ENCODE results near the gene F2RL3. TPM values are rescaled to one million over a fixed set of nuclear protein-coding genes. Genes with fewer than 3 reads are reported as not detected.

The F2RL3 gene
- total RNA-seq, 2 experiments from 2014 or later = not detected

DNA sequence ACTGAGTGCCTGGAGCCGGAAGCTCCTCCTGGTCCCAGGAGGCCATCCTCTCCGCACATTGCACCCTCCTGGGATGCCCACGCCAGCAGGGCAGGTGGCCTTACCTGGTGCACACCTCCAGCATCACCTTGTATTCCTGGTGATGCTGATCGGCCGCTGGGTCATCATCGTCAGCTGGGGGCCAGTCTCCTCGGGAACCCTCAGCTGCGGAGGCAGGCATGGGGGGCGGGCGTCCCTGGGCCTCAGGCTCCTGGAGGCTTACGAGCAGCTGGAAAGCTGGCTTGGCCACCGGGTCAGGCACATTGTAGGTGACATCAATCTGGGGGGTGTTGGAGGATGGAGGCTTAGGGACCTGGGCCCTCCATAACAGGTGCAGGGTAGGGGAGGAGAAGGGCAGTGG is 13.7 kb downstream of the F2RL3 start:
- POLR2A ChIA-PET = no interaction called here

DNA sequence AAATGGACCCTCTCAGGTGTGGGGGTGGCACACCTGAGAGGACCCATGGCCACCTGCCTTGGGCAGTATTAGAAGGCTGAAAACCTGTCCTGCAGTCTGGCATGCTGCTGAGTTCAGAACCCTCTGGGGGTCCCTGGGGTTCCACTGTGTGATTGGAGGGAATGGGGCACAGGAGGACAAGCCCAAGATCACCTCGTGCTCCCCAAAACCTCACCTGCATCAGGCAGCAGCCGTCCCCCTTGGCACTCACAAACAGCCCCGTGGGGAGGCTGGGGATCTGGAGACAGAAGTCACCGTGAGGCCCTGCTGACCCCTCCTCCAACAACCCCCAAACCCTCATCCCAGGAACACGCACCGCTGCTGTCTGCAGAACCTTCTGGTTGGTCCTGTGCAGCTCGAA is 14.5 kb downstream of the F2RL3 start:
- Mint-ChIP-seq H3K36me3 (no peaks in the 10 kb centered on the region), H3K4me1 (ENCODE audit: low read depth) (peaks cover 14% of the 10 kb centered on the region), H3K27ac (no peak overlapping the region), H3K9me3 (no peaks in the 10 kb centered on the region), H3K4me3 (no peak overlapping the region), H3K27me3 (peaks cover 3% of the 10 kb centered on the region)
- ChIA-PET CTCF (no interaction called here), POLR2A (no interaction called here)
- intact Hi-C loops (cut with micrococcal nuclease) = no loop called here
- DNase-seq = no peak

More for the DNA sequence above, 13.7 kb downstream of the F2RL3 start:
- Mint-ChIP-seq H3K36me3 (no peaks in the 10 kb centered on the region), H3K27ac (no peak overlapping the region), H3K4me1 (ENCODE audit: low read depth) (peaks cover 15% of the 10 kb centered on the region), H3K4me3 (no peak overlapping the region), H3K27me3 (peaks cover 4% of the 10 kb centered on the region), H3K9me3 (no peaks in the 10 kb centered on the region)
- no peak for DNase-seq
- intact Hi-C loops (cut with micrococcal nuclease) = no loop called here
- CTCF ChIA-PET = no interaction called here

DNA sequence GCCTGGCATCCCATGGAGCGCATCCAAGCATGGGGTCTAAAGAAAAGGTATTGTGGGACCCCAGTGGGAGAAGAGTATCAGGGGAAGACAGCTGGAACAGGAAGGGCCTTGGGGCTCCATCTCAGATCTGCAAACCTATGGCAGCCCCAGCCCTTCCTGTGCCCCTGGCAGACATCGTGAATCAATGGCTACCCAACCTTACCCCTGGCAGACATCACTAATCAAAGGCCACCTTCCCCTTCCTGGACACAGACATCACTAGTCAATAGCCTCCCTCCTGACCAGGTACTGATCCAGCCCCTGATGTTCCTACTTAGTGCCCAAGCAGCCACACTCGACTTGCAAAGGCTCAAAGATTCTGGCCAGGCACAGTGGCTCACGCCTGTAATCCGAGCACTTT is 15.8 kb downstream of the F2RL3 start:
- no peaks in the 10 kb centered on the region for H3K9me3 Mint-ChIP-seq
- ChIA-PET CTCF (no interaction called here), POLR2A (interaction anchor here (0.6 kb wide), 1 partner anchor 140 kb away, joined by 3 read pairs; no protein-coding TSS in a partner anchor)
- H3K27ac Mint-ChIP-seq = no peak overlapping the region
- intact Hi-C loops (cut with micrococcal nuclease) = no loop called here
- DNase-seq = no peak
- peaks cover 5% of the 10 kb centered on the region for H3K4me1 Mint-ChIP-seq (ENCODE audit: low read depth)
- no peaks in the 10 kb centered on the region for H3K27me3 Mint-ChIP-seq
- H3K36me3 Mint-ChIP-seq = no peaks in the 10 kb centered on the region
- no peak overlapping the region for H3K4me3 Mint-ChIP-seq

DNA sequence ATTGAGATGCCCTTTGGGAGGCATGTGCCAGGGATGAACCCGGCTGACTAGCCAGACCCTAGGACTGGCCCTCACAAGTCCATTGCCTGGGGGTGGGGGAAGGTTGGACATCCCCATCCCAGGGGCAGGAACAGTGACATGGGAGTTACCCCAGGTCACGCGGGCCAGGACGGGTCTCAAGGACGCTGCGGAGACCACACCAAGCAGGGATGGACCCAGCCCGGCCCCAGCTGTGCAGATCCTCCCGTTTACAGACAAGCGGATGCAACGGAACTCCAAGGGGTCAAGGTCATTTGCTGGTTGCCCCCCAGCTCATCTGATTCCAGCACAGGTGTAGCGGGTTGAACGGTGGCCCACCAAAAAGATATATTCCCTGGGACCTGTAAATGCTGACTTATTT is 20.0 kb downstream of the F2RL3 start:
- H3K4me3 Mint-ChIP-seq = no peak overlapping the region
- POLR2A ChIA-PET = no interaction called here
- peaks cover 18% of the 10 kb centered on the region for H3K9me3 Mint-ChIP-seq
- H3K36me3 Mint-ChIP-seq = peaks cover 2% of the 10 kb centered on the region
- intact Hi-C loops (cut with micrococcal nuclease) = no loop called here
- CTCF ChIA-PET = no interaction called here
- no peak overlapping the region for H3K27ac Mint-ChIP-seq
- DNase-seq = no peak
- no peaks in the 10 kb centered on the region for H3K27me3 Mint-ChIP-seq
- no peaks in the 10 kb centered on the region for H3K4me1 Mint-ChIP-seq (ENCODE audit: low read depth)

DNA sequence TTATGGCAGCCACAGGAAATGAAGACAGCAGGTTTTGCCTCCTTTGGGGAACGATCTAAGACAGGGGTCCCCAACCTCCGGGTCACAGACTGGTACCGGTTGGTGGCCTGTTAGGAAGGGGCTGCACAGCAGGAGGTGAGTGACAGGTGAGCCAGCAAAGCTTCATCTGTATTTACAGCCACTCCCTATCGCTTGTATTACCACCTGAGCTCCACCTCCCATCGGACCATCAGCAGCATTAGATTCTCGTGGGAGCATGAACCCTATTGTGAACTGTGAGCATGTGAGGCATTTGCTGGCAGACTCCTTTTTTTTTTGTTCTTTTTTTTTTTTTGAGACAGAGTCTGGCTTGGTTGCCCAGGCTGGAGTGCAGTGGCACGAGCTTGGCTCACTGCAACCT is 22.2 kb downstream of the F2RL3 start:
- Mint-ChIP-seq H3K4me1 (ENCODE audit: low read depth) (no peaks in the 10 kb centered on the region), H3K9me3 (peaks cover 25% of the 10 kb centered on the region), H3K27ac (no peak overlapping the region), H3K27me3 (no peaks in the 10 kb centered on the region), H3K4me3 (no peak overlapping the region), H3K36me3 (peaks cover 2% of the 10 kb centered on the region)
- intact Hi-C loops (cut with micrococcal nuclease) = no loop called here
- no peak for DNase-seq
- CTCF ChIA-PET = interaction anchor here (1.4 kb wide), 1 partner anchor 196 kb away, joined by 3 read pairs; no protein-coding TSS in a partner anchor
- POLR2A ChIA-PET = interaction anchor here (0.5 kb wide), 1 partner anchor 25 kb away, joined by 3 read pairs; no protein-coding TSS in a partner anchor

DNA sequence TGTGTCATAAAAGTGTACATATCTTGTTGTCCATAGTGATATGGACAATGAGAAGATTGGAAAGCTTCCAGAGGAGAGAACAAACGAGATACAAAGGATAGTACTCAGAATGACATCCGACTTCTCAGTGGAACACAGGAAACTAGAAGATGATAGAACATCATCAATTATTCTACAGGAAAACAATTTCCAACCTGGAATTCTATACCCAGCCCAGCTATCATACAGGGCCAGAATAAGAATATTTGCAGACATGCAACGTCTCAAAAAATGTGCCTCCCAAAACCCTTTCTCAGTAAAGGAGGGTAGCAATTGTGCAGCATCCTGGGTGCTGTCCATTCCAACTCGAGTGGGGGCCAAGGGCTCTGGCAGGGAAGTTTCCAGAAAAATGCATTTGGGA is 24.0 kb downstream of the F2RL3 start:
- H3K27ac Mint-ChIP-seq = no peak overlapping the region
- H3K9me3 Mint-ChIP-seq = peaks cover 25% of the 10 kb centered on the region
- peaks cover 2% of the 10 kb centered on the region for H3K27me3 Mint-ChIP-seq
- H3K4me3 Mint-ChIP-seq = no peak overlapping the region
- intact Hi-C loops (cut with micrococcal nuclease) = no loop called here
- DNase-seq = no peak
- no peaks in the 10 kb centered on the region for H3K4me1 Mint-ChIP-seq (ENCODE audit: low read depth)
- H3K36me3 Mint-ChIP-seq = peaks cover 2% of the 10 kb centered on the region
- CTCF ChIA-PET = no interaction called here
- POLR2A ChIA-PET = no interaction called here

DNA sequence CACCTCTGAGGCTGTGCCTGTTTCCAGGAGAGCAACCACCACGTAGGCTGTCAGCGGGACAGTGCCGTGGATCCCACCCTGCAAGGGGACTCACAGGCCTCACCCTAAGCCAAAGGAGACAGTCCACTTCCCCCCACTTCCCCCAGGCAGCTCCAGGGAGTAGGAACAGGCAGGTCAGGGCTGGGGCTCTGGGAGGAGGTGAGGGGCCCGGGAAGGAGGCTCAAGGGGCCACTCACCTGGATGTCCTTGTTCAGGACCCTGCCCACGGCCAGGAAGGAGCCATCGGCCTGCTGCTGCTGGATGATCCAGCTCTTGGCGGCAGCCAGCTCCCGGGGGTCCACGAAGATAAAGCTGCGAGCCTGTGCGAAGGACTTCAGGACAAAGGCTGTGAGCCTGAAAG is 25.6 kb downstream of the F2RL3 start:
- H3K9me3 Mint-ChIP-seq = peaks cover 28% of the 10 kb centered on the region
- no peak overlapping the region for H3K4me3 Mint-ChIP-seq
- DNase-seq = no peak
- no peaks in the 10 kb centered on the region for H3K4me1 Mint-ChIP-seq (ENCODE audit: low read depth)
- peaks cover 3% of the 10 kb centered on the region for H3K36me3 Mint-ChIP-seq
- H3K27me3 Mint-ChIP-seq = peaks cover 3% of the 10 kb centered on the region
- intact Hi-C loops (cut with micrococcal nuclease) = no loop called here
- ChIA-PET CTCF (no interaction called here), POLR2A (no interaction called here)
- no peak overlapping the region for H3K27ac Mint-ChIP-seq

DNA sequence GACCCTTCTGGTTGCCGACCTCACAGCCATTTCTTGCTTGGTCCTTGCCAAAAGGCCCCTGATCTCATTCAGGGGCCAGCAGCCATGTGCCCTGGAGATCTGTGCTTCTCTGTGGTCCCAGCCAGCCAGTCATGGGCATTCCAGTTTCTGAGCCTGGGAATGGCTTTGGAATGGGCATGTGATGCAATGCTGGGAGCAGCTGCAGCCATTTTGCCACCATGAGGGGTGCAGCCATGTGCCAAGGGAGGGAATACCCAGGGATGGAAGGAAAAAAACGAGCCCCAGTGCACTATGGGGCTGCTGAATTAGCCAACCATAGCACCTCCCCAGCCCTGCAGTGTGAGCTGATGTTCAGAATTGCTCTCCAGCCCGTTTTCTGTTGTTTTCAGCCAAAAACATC is 26.3 kb downstream of the F2RL3 start:
- Mint-ChIP-seq H3K27ac (no peak overlapping the region), H3K36me3 (peaks cover 3% of the 10 kb centered on the region), H3K9me3 (peaks cover 30% of the 10 kb centered on the region), H3K27me3 (peaks cover 3% of the 10 kb centered on the region), H3K4me1 (ENCODE audit: low read depth) (no peaks in the 10 kb centered on the region), H3K4me3 (no peak overlapping the region)
- intact Hi-C loops (cut with micrococcal nuclease) = no loop called here
- DNase-seq = no peak
- ChIA-PET CTCF (no interaction called here), POLR2A (no interaction called here)

DNA sequence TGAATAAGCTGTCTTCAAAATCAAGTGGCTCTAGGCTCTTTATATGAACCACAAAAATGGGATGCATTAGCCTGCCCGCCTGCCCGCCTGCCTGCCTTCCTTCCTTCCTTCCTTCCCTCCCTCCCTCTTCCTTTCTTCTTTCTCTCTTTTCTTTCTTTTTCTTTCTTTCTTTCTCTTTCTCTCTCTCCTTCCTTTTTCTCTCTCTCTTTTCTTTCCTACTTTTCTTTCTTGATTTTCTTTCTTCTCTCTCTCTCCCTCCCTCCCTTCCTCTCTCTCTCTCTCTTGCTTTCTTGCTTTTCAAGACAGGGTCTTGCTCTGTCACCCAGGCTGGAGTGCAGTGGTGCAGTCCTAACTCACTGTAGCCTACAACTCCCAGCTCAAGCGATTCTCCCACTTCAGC is 26.9 kb downstream of the F2RL3 start:
- Mint-ChIP-seq H3K27me3 (peaks cover 3% of the 10 kb centered on the region), H3K9me3 (peaks cover 30% of the 10 kb centered on the region), H3K4me3 (no peak overlapping the region), H3K27ac (no peak overlapping the region), H3K4me1 (ENCODE audit: low read depth) (no peaks in the 10 kb centered on the region), H3K36me3 (peaks cover 3% of the 10 kb centered on the region)
- ChIA-PET CTCF (no interaction called here), POLR2A (no interaction called here)
- intact Hi-C loops (cut with micrococcal nuclease) = no loop called here
- DNase-seq = no peak

DNA sequence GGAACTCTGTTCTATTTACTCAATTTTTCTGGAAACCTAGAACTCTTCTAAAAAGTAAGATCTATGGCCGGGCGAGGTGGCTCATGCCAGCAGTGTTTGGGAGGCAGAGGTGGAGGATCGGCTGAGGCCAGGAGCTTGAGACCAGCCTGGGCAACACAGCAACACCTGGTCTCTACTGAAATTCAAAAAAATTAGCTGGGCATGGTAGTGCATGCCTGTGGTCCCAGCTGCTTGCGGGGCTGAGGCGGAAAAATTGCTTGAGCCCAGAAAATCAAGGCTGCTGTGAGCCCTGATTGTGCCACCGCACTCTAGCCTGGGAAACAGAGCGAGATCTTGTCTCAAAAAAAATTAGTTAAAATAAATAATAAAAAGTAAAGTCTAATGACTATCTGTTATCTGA is 28.6 kb downstream of the F2RL3 start:
- DNase-seq = no peak
- ChIA-PET POLR2A (interaction anchor here (0.6 kb wide), 1 partner anchor 353 kb away, joined by 3 read pairs; no protein-coding TSS in a partner anchor), CTCF (no interaction called here)
- H3K4me1 Mint-ChIP-seq (ENCODE audit: low read depth) = no peaks in the 10 kb centered on the region
- peaks cover 1% of the 10 kb centered on the region for H3K36me3 Mint-ChIP-seq
- H3K27me3 Mint-ChIP-seq = peaks cover 3% of the 10 kb centered on the region
- H3K4me3 Mint-ChIP-seq = no peak overlapping the region
- H3K9me3 Mint-ChIP-seq = peaks cover 25% of the 10 kb centered on the region
- intact Hi-C loops (cut with micrococcal nuclease) = no loop called here
- no peak overlapping the region for H3K27ac Mint-ChIP-seq

DNA sequence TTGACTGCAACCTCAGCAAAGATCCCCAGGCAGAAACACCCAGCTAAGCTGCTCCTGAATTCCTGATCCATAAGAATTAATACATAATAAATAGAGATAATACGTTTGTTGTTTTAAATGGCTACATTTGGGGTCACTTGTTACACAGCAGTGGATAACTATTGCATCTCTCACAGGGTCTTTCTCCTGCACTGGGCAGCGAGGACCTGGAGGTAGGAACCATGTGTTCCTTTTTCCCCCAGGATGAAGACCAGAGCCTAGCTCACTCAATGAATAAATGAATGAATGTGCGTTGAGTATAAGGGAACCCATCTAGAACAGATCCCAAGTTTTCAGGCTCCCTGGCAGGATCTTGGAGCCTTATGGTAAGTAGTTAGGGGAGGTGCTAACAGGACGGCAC is 30.7 kb downstream of the F2RL3 start:
- Mint-ChIP-seq H3K9me3 (peaks cover 5% of the 10 kb centered on the region), H3K4me1 (ENCODE audit: low read depth) (no peaks in the 10 kb centered on the region), H3K27ac (no peak overlapping the region), H3K36me3 (peaks cover 1% of the 10 kb centered on the region), H3K4me3 (no peak overlapping the region), H3K27me3 (peaks cover 3% of the 10 kb centered on the region)
- ChIA-PET CTCF (no interaction called here), POLR2A (interaction anchor here (0.6 kb wide), 1 partner anchor 55 kb away, joined by 3 read pairs; no protein-coding TSS in a partner anchor)
- intact Hi-C loops (cut with micrococcal nuclease) = no loop called here
- DNase-seq = no peak

DNA sequence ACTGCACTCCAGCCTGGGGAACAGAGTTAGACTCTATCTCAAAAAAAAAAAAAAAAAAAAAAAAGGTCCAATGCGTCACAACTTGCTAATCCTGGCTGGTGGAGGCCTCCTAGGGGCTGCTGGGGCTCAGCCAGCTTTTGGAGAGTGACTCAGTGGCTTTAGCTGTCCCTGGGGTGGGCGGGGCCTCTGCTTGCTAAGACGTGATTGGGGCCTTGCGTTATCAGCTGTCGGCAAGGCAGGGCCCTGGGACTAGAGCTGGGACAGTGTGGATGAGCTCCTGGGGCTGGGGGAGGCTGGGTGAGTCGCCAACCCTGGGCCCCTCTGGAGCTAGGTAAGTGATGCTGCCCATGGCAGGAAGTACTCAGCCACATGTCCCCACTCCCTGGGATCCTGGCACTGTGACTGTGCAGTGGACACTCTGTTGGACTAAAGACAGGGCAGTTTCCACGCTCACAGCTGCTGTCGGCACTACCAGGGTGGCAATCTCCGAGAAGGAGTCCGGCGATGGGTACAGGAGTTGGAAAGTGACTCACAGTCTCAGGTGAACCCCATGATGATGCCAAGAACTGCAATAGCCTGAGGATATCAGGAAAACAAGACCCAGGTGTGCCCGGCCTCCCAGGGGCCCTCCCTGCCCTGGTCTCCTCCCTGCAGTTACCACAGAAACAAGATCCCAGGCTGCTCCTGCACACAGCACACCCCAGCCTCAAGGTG is 32.2 kb downstream of the F2RL3 start:
- no peaks in the 10 kb centered on the region for H3K4me1 Mint-ChIP-seq (ENCODE audit: low read depth)
- POLR2A ChIA-PET = no interaction called here
- H3K4me3 Mint-ChIP-seq = no peak overlapping the region
- intact Hi-C loops (cut with micrococcal nuclease) = no loop called here
- CTCF ChIA-PET = no interaction called here
- H3K27ac Mint-ChIP-seq = no peak overlapping the region
- peaks cover 3% of the 10 kb centered on the region for H3K27me3 Mint-ChIP-seq
- no peak for DNase-seq
- peaks cover 1% of the 10 kb centered on the region for H3K36me3 Mint-ChIP-seq
- H3K9me3 Mint-ChIP-seq = peaks cover 13% of the 10 kb centered on the region

DNA sequence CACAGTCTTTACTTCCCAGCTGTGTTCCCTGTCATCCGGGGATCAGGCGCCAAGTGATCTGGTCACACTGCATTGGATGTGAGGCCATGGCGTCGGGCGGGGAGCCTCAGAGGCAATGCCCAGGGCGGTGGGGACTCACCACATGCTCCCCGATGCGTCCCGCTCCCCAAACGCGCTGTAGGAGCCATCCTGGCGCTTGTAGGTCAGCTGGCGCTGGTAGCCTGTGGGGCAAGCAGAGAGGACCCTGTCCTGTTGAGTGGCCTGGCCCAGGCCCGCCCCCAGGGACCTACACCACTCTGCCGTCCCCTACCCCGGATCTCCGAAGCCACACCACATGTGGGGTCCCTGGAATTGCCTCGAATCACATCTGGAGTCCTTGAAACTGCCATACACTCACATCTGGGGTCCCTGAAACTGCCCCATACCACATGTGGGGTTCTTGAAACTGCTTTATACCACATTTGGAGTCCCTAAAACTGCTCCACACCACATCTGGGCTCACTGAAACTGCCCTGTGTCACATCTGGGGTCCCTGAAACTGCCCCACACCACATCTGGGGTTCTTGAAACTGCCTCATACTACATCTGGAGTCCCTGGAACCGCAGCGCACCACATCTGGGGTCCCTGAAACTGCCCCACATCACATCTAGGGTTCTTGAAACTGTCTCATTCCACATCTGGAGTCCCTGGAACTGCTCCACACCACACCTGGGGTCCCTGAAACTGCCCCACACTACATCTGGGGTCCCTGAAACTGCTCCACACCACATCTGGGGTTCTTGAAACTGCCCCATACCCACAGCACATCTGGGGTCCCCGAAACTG is 33.2 kb downstream of the F2RL3 start:
- Mint-ChIP-seq H3K9me3 (peaks cover 18% of the 10 kb centered on the region), H3K36me3 (peaks cover 1% of the 10 kb centered on the region), H3K4me1 (ENCODE audit: low read depth) (no peaks in the 10 kb centered on the region), H3K27me3 (peaks cover 1% of the 10 kb centered on the region), H3K27ac (no peak overlapping the region), H3K4me3 (no peak overlapping the region)
- CTCF ChIA-PET = no interaction called here
- POLR2A ChIA-PET = no interaction called here
- intact Hi-C loops (cut with micrococcal nuclease) = no loop called here
- no peak for DNase-seq
